ENCODE data around the gene CNTFR.

DNA sequence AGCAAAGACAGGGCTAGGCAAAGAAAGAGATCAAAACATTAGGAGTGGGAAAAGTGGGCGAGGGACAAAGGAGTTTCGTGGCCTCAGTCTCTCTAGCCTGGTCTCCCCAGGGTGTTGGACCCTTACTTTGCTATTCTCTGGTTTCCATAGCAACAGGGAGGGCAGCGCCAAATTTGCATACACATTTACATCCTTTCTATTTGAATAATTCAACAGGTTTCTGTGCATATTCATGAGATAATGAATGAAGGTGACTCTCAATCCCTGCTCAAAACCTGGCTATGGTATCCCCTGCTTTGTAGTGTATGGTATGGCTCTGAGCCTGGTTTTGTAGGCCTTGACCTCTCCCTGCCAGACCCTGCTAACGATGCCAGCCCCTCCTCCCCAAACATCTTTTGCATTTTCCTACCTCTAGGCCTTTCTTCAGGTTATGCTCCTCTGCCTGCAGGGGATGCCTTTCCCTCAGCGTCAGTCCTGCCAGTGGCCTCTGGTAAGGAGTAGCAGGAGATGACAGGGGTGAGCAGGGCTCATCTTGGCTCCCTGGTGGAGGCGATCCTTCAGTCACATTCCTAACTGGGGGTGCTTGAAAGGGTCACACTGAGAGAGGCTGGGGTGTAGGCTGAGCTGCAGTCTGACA lies 12.5 kb upstream of the CNTFR start:
- TF ChIP-seq, protein P1, sequence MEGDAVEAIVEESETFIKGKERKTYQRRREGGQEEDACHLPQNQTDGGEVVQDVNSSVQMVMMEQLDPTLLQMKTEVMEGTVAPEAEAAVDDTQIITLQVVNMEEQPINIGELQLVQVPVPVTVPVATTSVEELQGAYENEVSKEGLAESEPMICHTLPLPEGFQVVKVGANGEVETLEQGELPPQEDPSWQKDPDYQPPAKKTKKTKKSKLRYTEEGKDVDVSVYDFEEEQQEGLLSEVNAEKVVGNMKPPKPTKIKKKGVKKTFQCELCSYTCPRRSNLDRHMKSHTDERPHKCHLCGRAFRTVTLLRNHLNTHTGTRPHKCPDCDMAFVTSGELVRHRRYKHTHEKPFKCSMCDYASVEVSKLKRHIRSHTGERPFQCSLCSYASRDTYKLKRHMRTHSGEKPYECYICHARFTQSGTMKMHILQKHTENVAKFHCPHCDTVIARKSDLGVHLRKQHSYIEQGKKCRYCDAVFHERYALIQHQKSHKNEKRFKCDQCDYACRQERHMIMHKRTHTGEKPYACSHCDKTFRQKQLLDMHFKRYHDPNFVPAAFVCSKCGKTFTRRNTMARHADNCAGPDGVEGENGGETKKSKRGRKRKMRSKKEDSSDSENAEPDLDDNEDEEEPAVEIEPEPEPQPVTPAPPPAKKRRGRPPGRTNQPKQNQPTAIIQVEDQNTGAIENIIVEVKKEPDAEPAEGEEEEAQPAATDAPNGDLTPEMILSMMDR (IDR thresholded peaks at IDR 0.05), result no peak
- TF ChIP-seq POLR2A (IDR thresholded peaks at IDR 0.05), result no peak
- TF ChIP-seq POLR2AphosphoS5 (IDR thresholded peaks at IDR 0.05; ENCODE audit: insufficient read depth in 1 of 2, low read depth in 1 of 2), result no peak
